ENCODE data around the gene LRRC51. TPM values are rescaled to one million over a fixed set of nuclear protein-coding genes. Genes with fewer than 3 reads are reported as not detected.
A peak's percentile ranks its signal among the peaks of the same experiment; 100 is the strongest.

Gene LRRC51
- total RNA-seq, 1 donor from 2014 or later: 11.6 TPM

DNA sequence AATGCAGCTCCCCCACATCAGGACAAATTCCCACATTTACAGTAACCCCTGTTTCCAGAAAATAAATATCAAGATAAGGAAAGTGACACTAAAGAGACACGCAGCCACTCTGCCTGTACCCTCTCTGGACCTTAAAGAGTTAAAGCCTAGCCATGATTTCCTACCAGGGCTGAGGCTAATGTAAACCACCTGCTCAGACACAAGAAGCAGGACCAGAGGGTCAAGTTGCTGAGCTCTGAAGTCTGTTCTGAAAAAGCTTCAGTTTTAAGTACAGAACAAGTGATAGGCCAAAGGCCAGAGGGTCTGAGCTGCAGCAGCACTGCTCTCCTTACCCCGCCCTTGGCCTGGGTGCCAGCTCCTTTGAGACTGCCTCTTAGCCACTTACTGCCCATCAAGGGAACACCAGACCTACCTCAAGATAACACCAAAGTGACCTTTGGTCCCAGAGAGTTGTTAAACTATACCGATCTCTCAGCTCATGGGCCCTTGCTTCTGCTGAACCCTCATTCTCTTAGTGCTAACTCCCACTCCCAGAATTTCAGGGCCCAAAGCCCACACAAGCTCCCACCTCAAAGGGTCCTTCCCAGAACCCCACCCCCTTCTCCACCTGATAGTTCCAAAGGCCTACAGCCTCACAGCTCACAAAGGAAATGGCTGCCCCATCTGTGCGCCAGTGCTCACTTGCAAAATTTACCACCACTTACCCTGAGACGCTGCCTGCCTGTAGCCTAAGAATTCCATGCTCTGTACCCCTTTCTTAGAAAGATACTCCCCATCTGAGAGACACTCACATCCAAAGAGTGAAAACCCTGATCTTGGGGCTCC, 41.4 kb upstream of the LRRC51 start:
- no peak overlapping the region for H3K27ac Mint-ChIP-seq (ENCODE audit: unreplicated experiment)
- H3K4me1 Mint-ChIP-seq: peaks cover 4% of the 10 kb centered on the region
- TF ChIP-seq, protein P1, sequence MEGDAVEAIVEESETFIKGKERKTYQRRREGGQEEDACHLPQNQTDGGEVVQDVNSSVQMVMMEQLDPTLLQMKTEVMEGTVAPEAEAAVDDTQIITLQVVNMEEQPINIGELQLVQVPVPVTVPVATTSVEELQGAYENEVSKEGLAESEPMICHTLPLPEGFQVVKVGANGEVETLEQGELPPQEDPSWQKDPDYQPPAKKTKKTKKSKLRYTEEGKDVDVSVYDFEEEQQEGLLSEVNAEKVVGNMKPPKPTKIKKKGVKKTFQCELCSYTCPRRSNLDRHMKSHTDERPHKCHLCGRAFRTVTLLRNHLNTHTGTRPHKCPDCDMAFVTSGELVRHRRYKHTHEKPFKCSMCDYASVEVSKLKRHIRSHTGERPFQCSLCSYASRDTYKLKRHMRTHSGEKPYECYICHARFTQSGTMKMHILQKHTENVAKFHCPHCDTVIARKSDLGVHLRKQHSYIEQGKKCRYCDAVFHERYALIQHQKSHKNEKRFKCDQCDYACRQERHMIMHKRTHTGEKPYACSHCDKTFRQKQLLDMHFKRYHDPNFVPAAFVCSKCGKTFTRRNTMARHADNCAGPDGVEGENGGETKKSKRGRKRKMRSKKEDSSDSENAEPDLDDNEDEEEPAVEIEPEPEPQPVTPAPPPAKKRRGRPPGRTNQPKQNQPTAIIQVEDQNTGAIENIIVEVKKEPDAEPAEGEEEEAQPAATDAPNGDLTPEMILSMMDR (conservative IDR thresholded peaks at IDR 0.05): no peak
- no peaks in the 10 kb centered on the region for H3K9me3 Mint-ChIP-seq
- DNase-seq (ENCODE audit: low read depth, low spot score): no peak
- H3K36me3 Mint-ChIP-seq (ENCODE audit: low read depth): peaks cover 3% of the 10 kb centered on the region
- H3K27me3 Mint-ChIP-seq (ENCODE audit: low read depth): no peaks in the 10 kb centered on the region
- H3K4me3 Mint-ChIP-seq: no peak overlapping the region

DNA sequence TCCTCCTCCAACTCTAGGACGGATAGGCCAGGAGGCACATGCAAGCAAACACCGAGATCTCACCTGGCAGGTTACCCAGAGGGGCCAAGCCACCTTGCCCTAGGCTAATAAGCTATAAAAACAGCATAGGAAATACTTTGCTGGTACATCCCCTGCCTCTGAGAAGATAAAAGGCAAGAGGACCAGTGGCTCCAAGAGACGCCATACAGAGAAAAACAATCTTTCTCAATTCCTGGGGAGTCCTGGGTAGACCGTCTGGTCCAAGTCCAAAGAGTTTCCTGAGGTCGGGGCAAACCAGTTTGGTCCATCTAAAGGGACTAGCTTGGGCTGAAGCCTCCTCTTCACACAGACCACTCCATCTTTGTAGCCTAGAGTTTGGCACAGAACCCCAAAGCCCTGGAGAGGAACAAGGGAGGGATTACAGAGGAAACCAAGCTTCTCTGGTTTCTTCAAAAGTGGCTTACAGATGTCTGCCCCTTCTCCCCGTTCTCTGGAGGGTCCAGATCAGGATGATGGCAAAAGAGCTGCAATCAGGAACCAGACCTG, 40.7 kb upstream of the LRRC51 start:
- DNase-seq (ENCODE audit: low read depth, low spot score): no peak
- H3K4me3 Mint-ChIP-seq: no peak overlapping the region
- H3K9me3 Mint-ChIP-seq: no peaks in the 10 kb centered on the region
- TF ChIP-seq, protein P1 (conservative IDR thresholded peaks at IDR 0.05): no peak
- peaks cover 3% of the 10 kb centered on the region for H3K36me3 Mint-ChIP-seq (ENCODE audit: low read depth)
- no peaks in the 10 kb centered on the region for H3K27me3 Mint-ChIP-seq (ENCODE audit: low read depth)
- peaks cover 7% of the 10 kb centered on the region for H3K4me1 Mint-ChIP-seq
- H3K27ac Mint-ChIP-seq (ENCODE audit: unreplicated experiment): no peak overlapping the region

DNA sequence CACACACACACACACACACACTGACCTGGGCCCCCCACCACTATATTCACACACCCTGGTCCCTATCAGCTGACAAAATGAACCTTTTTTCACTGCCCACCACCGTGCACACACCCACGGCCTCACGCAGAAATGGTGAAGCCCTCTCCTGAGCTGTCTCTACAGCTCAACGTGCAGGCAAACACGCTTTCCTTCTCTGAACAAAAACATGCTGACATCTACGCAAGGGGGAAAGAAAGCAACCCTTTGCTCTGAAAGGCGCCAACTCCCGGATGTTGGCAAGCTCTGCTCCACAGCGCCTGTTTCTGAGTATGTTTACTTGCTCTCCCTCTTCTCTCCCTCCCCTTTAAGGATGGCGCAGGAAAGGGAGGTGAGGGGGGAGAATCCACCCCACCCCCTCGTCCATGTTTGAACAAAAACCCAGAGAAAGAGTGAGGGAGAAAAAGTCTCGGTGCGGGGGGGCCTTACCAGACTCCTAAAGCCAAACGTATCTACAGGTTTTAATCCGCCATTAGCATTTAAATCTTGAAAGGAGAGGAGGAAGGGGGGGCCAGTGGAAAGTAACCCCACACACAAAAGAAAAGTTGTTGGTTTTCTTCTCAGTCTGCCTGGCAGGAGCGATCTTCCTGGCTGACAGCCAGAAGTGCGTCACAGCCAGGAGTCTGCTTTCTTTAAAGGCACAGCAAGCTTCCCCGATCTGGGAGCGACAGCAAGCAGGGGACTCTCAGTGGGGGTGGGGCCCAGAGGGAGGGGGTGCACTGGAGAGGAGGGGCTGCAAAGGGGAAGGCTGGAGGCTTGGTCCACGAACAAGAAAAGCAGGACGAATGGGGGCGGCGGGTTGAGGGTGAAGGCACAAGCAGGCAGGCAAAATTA, 39.9 kb upstream of the LRRC51 start:
- Mint-ChIP-seq H3K27ac (ENCODE audit: unreplicated experiment) (no peak overlapping the region), H3K9me3 (no peaks in the 10 kb centered on the region), H3K36me3 (ENCODE audit: low read depth) (peaks cover under 1% of the 10 kb centered on the region), H3K4me3 (no peak overlapping the region), H3K27me3 (ENCODE audit: low read depth) (no peaks in the 10 kb centered on the region), H3K4me1 (peaks cover 9% of the 10 kb centered on the region)
- TF ChIP-seq, protein P1 (conservative IDR thresholded peaks at IDR 0.05): no peak
- peak; percentile 54 for DNase-seq (ENCODE audit: low read depth, low spot score)

DNA sequence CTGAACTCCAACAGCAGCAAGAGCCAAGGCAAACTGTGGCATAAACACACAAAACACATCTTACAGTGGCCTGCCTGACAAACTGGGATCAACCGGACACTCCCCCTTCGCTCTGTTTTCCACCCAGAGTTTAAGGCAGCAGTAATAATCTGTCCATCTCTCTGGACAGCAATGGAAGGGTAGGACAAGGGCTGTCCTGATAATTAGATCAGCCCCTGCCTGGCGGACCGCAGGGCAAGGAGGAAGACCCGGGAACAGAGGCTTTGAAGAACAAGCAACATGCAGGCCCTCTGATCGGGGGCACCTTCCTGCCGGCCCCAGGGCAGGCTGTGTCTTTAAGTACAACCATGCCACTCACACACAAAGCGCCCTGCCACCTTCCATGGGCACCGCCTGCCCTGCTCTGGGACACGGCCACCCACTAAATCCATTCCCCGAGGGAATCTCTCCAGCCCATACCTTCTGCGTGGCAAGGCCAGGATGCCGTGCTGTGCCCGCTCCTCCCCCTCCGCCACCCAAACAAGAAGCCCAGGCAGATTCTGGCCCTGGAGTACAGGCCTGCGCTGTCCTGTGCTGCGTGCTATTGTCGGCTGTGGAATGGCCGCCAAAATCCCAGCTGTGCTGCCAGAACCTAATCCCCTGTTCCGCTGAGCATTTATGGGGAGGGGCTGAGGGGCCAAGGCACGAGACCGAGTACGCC, 39.1 kb upstream of the LRRC51 start:
- Mint-ChIP-seq H3K9me3 (no peaks in the 10 kb centered on the region), H3K36me3 (ENCODE audit: low read depth) (peaks cover 3% of the 10 kb centered on the region), H3K4me3 (no peak overlapping the region), H3K27me3 (ENCODE audit: low read depth) (no peaks in the 10 kb centered on the region), H3K4me1 (peaks cover 9% of the 10 kb centered on the region), H3K27ac (ENCODE audit: unreplicated experiment) (no peak overlapping the region)
- TF ChIP-seq, protein P1 (conservative IDR thresholded peaks at IDR 0.05): no peak
- DNase-seq (ENCODE audit: low read depth, low spot score): peak; percentile 34

Data from neural crest cell (in vitro differentiated cells).